Stimulated activated CD8-positive, alpha-beta memory T cell treated with anti-CD3 and anti-CD28 coated beads, Interleukin-15, amount 100 ng/mL, for 48 hours (primary cell): Measurements from ENCODE around the gene SNX1.

Experiments
- DNase-seq, 2 donors: peaks; one replicate each; pipeline ENCODE4 v3.0.0-alpha.2; 2020; ENCODE audit warnings: low read depth in 2 of 2

Gene SNX1

DNA sequence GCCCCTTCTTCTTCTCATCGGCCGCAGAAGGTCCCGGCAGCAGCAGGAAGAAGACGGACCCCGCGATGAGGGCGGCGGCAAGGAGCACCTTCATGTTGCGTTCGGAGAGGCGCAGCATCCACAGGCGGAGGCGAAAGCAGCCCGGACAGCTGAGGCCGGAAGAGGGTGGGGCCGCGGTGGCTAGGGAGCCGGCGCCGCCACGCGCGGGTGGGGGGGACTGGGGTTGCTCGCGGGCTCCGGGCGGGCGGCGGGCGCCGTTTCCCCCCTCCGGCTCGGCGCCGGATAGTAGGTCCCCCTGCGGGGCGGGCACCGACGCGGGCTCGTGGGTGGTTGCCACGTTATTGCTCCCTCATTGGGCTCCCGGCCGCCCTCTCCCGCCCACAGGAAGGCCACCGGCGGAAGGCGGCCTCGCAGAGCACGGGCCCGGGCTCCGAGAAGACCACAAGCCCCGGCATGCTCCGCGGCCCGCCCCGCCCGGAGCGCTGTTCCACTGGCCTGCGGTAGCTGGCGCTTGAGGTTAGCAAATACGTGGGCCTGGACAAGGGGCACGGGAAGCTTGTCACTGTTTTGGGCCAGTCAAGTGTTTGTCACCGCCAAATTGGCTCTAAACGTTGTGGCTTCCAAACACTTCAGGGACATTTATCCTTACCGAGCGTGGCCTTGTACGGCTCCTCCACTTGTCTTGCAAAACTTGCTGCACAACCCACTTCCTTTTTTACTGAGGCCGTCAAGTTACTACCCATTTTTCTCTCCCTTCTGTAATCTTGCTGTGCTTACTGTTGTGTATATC is 67.3 kb downstream of the SNX1 start, which contains the start of gene PPIB:
TSS of gene PPIB (minus strand) at position 154 of the 790 bp plus-strand sequence. CDS start at position 118, 36 bp downstream.
- peak; percentile 97 to 98 for DNase-seq

DNA sequence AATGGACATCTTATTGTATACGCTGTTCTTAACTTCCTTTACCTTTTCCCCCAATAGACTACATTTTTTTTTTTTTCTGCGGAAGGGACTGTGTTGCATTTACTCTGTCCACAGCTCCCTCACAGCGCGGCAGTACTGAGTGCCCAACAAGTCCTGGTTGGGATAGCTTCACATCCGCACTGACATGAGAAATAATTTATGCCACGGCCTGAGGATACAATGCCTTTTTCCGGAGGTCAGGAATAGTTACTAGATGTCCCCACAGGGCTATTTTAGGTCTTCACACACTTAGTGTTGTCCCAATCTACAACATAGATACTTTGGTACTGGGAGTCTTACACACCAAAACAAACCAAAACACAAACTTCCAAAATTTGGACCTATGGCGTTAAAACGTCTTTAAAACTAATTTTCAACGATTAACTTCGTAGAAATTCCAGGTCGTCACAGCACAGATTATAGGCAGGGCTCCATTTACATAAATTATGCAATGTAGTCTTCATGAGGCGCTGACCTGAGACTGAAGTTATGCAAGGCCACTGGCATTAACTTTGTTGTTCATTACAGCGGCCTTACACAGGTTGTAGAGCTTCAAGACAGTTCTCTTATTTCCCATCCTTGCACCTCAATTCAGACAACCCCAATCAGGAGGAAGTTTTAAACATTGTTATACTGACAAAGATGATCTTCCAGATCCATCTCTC is 68.0 kb downstream of the SNX1 start:
- no peak for DNase-seq

- no peak for DNase-seq
Observed at GRCh38 chr15:64164436-64164835, 68.7 kb downstream of the SNX1 start.

- no peak for DNase-seq
Observed at GRCh38 chr15:64166102-64166890, 70.5 kb downstream of the SNX1 start.

DNA sequence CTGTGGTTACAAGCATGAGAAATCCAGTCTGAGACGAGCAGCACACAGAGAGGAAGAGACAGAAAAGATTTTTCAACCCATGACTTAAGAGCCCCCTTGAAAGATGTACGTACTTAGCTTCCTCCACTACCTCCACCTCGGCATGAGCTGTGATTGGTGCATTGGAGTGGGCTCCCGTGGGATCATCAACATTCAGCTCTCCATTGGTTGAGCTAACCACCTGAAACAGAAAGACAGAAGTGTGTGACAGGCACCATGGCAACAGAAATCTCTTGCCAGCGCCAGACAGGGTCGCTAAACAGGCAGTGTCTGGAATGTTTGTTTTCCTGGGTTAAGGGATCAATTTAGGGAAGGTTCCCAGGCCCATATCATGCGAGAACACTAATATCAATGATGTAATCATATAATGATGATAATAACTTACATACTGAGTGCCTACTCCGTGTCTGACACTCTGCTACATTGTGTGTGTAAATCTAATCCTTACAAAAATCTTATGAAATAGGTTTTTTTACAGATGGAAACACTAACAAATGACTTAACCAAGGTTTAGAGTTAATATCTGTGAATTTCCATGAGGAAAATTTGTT is 84.5 kb downstream of the SNX1 start:
- DNase-seq: no peak

GRCh38 chr15:64182859-64183370 is 87.1 kb downstream of the SNX1 start:
- no peak for DNase-seq

GRCh38 chr15:64185146-64185911 is 89.5 kb downstream of the SNX1 start:
- no peak for DNase-seq

- no peak for DNase-seq
Observed at GRCh38 chr15:64187396-64188191, 91.8 kb downstream of the SNX1 start.
